Memory B cell (primary cell): ENCODE results near the gene ALKBH7.

Experiments used
- ATAC-seq: fragments of 150-1000 bp; cut with Tn5 transposase; 2 replicates; pipeline ENCODE4 v1.10.0; 2021; ENCODE audit warnings: low read depth, mild to moderate bottlenecking, moderate library complexity
- DNase-seq, 2 donors: peaks; one replicate each; pipeline ENCODE4 v3.0.0; 2022; ENCODE audit warnings: low spot score in 2 of 2
- H3K27ac Mint-ChIP-seq: one replicate; pipeline ENCODE4 v1.8.0; 2022; ENCODE audit warnings: mild to moderate bottlenecking, moderate library complexity, mixed read lengths
- H3K27me3 Mint-ChIP-seq: one replicate; pipeline ENCODE4 v1.8.0; 2022; ENCODE audit warnings: mixed read lengths
- H3K36me3 Mint-ChIP-seq: one replicate; pipeline ENCODE4 v1.8.0; 2022; ENCODE audit warnings: mild to moderate bottlenecking, mixed read lengths
- H3K4me1 Mint-ChIP-seq: one replicate; pipeline ENCODE4 v1.8.0; 2022; ENCODE audit warnings: mixed read lengths
- H3K4me3 Mint-ChIP-seq: one replicate; pipeline ENCODE4 v1.8.0; 2022; ENCODE audit warnings: mild to moderate bottlenecking, moderate library complexity, mixed read lengths
- H3K9me3 Mint-ChIP-seq: one replicate; pipeline ENCODE4 v1.8.0; 2022; ENCODE audit warnings: mixed read lengths

The ALKBH7 gene

DNA sequence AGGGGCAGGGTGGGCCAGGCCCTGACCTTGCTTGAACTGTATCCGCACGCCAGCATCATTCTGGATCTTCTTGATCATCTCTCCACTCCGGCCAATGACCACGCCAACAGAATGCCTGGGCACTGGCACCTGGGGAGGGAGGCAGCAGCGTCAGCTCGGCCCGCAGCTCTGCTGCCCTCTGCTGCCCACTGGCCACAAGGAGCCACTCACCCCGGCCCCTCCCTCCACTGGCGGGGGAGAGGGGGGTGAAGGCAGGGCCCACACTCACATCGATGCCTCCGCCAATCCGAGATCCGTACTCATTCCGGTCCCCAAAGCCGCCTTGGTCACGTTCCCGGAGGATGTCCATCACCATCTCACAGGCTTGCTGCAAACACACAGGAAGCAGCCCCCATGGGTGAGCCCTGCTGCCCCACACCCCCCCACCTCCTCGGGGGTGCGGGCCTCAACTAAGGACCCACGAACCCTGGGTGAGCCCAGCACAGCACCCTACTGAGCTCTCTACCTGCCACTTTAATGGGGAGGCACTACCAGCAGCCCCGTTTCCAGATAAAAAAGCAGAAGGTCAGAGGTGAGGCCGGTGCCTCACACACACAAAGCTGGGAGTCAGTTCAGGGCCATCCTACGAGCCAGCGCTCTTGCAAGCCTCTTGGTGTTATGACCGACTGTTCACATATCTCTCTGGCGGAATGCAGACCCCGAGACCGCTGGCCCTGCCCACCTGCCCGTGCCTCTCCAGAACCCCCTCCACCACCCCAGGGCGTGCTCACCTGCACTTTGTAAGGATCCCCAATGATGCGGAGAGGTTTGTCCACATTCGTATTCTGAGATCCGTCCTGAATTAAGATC is 45.3 kb downstream of the ALKBH7 start:
- Mint-ChIP-seq H3K4me3 (no peak overlapping the region), H3K27me3 (no peaks in the 10 kb centered on the region), H3K4me1 (peaks cover 11% of the 10 kb centered on the region), H3K27ac (no peak overlapping the region), H3K36me3 (peaks cover 19% of the 10 kb centered on the region), H3K9me3 (no peaks in the 10 kb centered on the region)
- DNase-seq, result no peak
- ATAC-seq, result no peak

DNA sequence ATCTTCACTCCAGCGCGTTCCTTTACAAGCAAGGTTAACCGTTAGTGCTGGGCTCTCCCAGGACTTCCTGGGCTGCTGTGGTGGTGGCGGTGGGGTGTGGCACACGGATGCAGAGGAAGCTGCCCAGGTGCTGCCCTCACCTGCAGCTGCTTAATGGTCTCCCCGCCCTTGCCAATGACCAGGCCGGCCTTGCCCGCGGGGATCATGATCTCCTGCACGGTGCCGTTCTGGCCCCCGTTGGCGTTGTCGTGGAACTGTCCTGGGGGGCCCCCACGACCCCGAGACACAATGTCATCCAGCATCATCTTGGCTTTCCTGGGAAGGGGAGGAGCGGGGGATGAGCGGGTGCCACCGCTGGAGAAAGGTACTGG is 46.0 kb downstream of the ALKBH7 start:
- H3K4me3 Mint-ChIP-seq, result no peak overlapping the region
- H3K27me3 Mint-ChIP-seq, result no peaks in the 10 kb centered on the region
- H3K9me3 Mint-ChIP-seq, result no peaks in the 10 kb centered on the region
- ATAC-seq (no peak), DNase-seq (no peak)
- H3K36me3 Mint-ChIP-seq, result peaks cover 19% of the 10 kb centered on the region
- H3K4me1 Mint-ChIP-seq, result peaks cover 16% of the 10 kb centered on the region
- H3K27ac Mint-ChIP-seq, result no peak overlapping the region

DNA sequence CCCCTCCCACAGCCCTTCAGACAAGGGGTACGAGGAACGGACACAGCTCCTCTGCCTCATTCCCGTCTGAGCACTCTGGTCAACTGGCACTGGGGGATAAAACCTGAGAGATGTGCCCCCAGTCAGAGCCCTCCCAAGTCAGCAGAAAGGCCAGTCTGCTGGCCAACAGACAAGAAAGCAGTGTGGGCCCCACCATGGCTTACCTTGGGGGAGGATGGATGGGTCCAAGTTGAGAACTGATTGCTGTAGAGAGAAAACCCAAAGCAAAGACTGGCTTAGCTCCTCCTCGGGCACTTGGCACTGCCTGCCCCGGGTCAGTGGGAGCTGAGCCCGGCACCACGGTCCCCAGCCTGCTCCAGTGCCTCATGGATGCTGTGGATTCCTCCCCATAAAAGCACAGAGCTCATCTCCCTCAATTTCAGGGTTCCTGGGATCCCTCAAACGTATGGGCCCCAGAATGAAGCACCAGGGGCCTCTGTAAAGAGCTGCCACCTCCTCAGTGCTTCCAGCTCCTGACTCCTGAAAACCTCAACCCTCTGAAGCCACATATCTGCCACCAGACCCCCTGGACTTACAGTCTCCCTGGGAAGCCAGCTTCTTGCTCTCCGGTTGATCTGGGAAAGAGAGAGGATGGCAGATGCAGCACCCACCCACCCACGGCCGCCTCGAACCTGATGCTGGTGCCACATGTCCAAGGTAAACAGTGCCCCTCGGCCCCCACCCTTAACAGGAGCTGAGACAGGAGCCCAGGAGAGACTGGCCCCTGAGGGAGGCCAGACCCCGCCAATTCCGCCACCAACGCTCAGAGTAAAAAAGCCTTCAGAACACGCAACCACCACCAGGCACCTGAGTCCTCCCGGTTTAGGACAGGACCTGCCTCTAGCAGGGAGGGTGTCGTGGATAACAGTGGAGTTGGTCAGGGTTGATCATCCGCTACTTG is 48.8 kb downstream of the ALKBH7 start:
- Mint-ChIP-seq H3K4me3 (no peak overlapping the region), H3K9me3 (no peaks in the 10 kb centered on the region), H3K27ac (no peak overlapping the region), H3K27me3 (no peaks in the 10 kb centered on the region), H3K4me1 (peaks cover 22% of the 10 kb centered on the region), H3K36me3 (peaks cover 8% of the 10 kb centered on the region)
- ATAC-seq (no peak), DNase-seq (no peak)

DNA sequence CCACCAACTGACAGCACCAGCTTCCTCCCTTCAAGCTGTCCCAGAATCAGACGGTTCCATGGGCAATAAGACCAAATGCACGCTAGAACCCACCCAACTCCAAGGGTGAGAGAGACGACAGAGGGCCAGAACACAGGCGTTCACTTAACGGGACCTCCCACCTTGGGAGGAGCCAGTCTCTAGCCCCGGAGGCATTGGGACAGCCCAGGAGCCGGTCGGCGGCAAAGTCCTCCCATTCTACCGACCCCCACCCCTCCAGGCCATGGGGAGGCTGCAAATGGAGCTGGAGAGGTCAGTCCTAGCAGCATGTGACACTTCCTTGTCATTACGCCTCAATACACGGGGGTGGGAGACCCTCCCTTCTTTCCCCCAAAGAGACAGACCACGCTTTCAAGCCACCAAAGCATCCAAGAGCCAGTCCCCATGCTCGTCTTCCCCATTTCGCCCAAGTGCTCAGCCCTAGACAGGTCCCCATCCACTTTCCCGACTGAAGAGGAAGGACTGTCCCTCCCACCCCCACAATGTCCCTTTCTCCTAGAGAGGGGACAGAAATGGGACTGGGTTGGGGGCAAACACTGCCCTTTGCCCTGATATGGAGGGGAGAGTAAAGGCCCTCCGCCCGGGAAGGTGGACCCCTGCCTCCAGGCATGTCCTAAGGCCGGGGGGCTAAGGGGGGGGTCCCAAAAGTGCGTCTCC is 51.1 kb downstream of the ALKBH7 start:
- H3K27ac Mint-ChIP-seq, result no peak overlapping the region
- no peaks in the 10 kb centered on the region for H3K27me3 Mint-ChIP-seq
- ATAC-seq (no peak), DNase-seq (no peak)
- H3K9me3 Mint-ChIP-seq, result no peaks in the 10 kb centered on the region
- peaks cover 6% of the 10 kb centered on the region for H3K36me3 Mint-ChIP-seq
- H3K4me3 Mint-ChIP-seq, result peak overlapping the region; percentile 86
- H3K4me1 Mint-ChIP-seq, result peaks cover 22% of the 10 kb centered on the region

DNA sequence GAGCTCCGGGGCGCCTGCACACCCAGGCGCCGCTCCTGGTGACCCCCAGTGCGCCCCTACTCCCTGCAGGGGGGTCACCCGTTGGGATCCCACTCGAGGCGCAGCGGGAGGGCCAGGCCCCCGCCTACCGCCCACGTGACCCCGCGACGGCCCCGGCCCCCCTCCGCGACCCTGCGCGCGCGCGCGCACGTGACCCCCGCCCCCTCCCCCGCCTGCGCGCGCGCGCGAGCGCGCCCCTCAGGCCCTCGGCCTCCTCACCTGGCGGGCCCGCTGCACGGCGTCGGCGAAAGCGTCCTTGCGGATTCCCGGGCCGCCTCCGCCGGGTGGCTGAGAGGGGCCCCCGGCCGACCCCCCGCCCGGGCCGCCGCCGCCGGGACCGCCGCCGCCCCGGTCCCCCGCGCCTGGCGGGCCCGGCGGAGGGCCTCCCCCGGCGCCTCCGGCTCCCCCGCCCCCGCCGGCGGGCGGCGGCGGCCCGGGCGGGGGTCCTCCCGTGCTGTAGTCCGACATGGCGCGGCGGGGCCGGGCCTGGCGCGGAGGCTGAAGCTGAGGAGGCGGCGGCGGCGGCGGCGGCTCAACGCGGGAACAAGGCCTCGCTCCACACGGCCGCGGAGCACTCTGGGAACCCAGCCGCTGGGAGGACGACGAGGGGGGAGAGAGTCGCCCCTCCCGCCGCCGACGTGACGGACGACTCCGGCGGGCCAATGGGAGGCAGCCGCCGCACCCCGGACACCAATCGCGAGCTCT is 51.8 kb downstream of the ALKBH7 start, which contains the start of gene KHSRP:
KHSRP (minus strand) TSS at position 617 of the 744 bp plus-strand sequence; CDS start at position 507, 110 bp downstream.
- DNase-seq (peak in 1 of 2 donors; percentile 27), ATAC-seq (no peak)
- Mint-ChIP-seq H3K27ac (peak within 1 kb of the TSS; percentile 89), H3K9me3 (no peaks in the 10 kb centered on the region), H3K4me3 (peak within 1 kb of the TSS; percentile 86), H3K27me3 (no peaks in the 10 kb centered on the region), H3K36me3 (no peaks in the 10 kb centered on the region), H3K4me1 (peaks cover 23% of the 10 kb centered on the region)
